Mammary epithelial cell (primary cell): ENCODE measurements around the gene HMGN5.

Source experiments
- EZH2 ChIP-seq: IDR thresholded peaks from 2 replicates; pipeline ENCODE4 v1.6.1; 2012; ENCODE audit warnings: low read length, inconsistent platforms, borderline replicate concordance
- TF ChIP-seq, protein P1 (sequence below), 2 donors: IDR thresholded peaks in 1 of 2; conservative IDR thresholded peaks in 1 of 2; 2 replicates each; pipeline ENCODE4 v1.5.1; 2011 to 2012; ENCODE audit warnings: inconsistent platforms in 2 of 2, low read length in 2 of 2, mild to moderate bottlenecking in 2 of 2, control low read depth in 1 of 2, low read depth in 1 of 2; ENCODE audit not compliant: insufficient read depth in 1 of 2; ENCODE audit errors: extremely low read depth in 1 of 2

DNA sequence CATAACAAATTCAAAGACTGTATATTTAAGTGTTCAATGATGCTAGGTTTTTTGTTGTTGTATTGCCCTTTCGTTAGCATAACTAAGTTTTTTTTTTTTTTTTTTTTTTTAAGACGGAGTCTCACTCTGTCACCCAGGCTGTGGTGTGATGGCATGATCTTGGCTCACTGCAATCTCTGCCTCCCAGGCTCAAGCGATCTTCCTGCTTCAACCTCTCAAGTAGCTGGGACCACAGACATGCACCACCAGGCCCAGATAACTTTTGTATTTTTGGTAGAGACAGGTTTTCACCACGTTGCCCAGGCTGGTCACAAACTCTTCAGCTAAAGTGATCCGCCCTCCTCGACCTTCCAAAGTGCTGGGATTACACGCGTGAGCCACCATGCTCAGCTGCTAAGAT lies 7.2 kb upstream of the HMGN5 start:
- TF ChIP-seq, protein P1, sequence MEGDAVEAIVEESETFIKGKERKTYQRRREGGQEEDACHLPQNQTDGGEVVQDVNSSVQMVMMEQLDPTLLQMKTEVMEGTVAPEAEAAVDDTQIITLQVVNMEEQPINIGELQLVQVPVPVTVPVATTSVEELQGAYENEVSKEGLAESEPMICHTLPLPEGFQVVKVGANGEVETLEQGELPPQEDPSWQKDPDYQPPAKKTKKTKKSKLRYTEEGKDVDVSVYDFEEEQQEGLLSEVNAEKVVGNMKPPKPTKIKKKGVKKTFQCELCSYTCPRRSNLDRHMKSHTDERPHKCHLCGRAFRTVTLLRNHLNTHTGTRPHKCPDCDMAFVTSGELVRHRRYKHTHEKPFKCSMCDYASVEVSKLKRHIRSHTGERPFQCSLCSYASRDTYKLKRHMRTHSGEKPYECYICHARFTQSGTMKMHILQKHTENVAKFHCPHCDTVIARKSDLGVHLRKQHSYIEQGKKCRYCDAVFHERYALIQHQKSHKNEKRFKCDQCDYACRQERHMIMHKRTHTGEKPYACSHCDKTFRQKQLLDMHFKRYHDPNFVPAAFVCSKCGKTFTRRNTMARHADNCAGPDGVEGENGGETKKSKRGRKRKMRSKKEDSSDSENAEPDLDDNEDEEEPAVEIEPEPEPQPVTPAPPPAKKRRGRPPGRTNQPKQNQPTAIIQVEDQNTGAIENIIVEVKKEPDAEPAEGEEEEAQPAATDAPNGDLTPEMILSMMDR (conservative IDR thresholded peaks at IDR 0.05 in 1 of 2, IDR thresholded peaks at IDR 0.05 in 1 of 2; ENCODE audit: extremely low read depth in 1 of 2, insufficient read depth in 1 of 2, low read depth in 1 of 2, low read length in 2 of 2), result no peak
- TF ChIP-seq EZH2, result no peak
